Panc1 (cell line): ENCODE results near the gene GLI3. TPM values are rescaled to one million over a fixed set of nuclear protein-coding genes. Genes with fewer than 3 reads are reported as not detected.

Experiments used
- ATAC-seq: fragments of 200-7000 bp; cut with Tn5 transposase; 2 replicates; pipeline ENCODE4 v1.9.1; 2020; ENCODE audit warnings: mild to moderate bottlenecking, moderate library complexity
- BruUV-seq: library from RNA; stranded (reverse); fragments of 400-500 nt; replicated peaks from 2 replicates; lab custom pipeline; 2021; lab: Mats Ljungman, UMichigan
- CTCF ChIA-PET: fragments of 300-600 bp; sonication (Branson Sonifier 250); formaldehyde crosslinking; loops from one replicate; lab custom pipeline; 2022; ENCODE audit warnings: antibody characterized with exemption; lab: Charles Lee
- POLR2A ChIA-PET: fragments of 300-600 bp; sonication (Branson Sonifier 250); formaldehyde crosslinking; loops from one replicate; lab custom pipeline; 2022; ENCODE audit warnings: antibody characterized with exemption; lab: Charles Lee
- DNase-seq: peaks from one replicate; pipeline ENCODE4 v3.0.0-alpha.2; 2010; ENCODE audit warnings: low read depth, low spot score
- H3K27ac ChIP-seq: 2 replicates; pipeline ENCODE4 v1.5.1; 2011; ENCODE audit warnings: mild to moderate bottlenecking, low read length, inconsistent platforms
- H3K27me3 ChIP-seq: fragments of 200-500 bp; sonication (Bioruptor generic); 2 replicates; pipeline ENCODE4 v1.6.0; 2014; ENCODE audit warnings: low read length, inconsistent platforms; ENCODE audit not compliant: control insufficient read depth, insufficient read depth
- H3K36me3 ChIP-seq: fragments of 200-500 bp; sonication (Bioruptor generic); 2 replicates; pipeline ENCODE4 v1.5.1; 2014; ENCODE audit warnings: inconsistent platforms, mild to moderate bottlenecking, low read length, moderate library complexity; ENCODE audit not compliant: control insufficient read depth, insufficient read depth
- H3K4me1 ChIP-seq: 2 replicates; pipeline ENCODE4 v1.5.1; 2011; ENCODE audit warnings: inconsistent platforms, mild to moderate bottlenecking, low read length, moderate library complexity; ENCODE audit not compliant: control insufficient read depth, insufficient read depth
- H3K4me3 ChIP-seq, 2 experiments: 2 replicates each; pipeline ENCODE4 v1.5.1; 2011 to 2012; ENCODE audit warnings: low read depth in 2 of 2, low read length in 2 of 2, mild to moderate bottlenecking in 2 of 2, inconsistent platforms in 1 of 2, moderate library complexity in 1 of 2
- H3K9me3 ChIP-seq: fragments of 200-500 bp; sonication (Bioruptor generic); 2 replicates; pipeline ENCODE4 v1.5.1; 2014; ENCODE audit warnings: low read depth, mild to moderate bottlenecking, inconsistent platforms, low read length, moderate library complexity; ENCODE audit not compliant: control insufficient read depth, insufficient read depth
- POLR2AphosphoS5 ChIP-seq: IDR thresholded peaks from 2 replicates; pipeline ENCODE4 v1.6.1; 2012; ENCODE audit warnings: mild to moderate bottlenecking, low read depth, low read length, moderate library complexity
- SIN3A ChIP-seq: IDR thresholded peaks from 2 replicates; pipeline ENCODE4 v1.6.1; 2012; ENCODE audit warnings: low read depth, mild to moderate bottlenecking, low read length, moderate library complexity, borderline replicate concordance; ENCODE audit not compliant: insufficient read depth
- TCF7L2 ChIP-seq: IDR thresholded peaks from 2 replicates; pipeline ENCODE4 v1.6.1; 2011; ENCODE audit warnings: mild to moderate bottlenecking, low read depth, low read length, inconsistent platforms
- in situ Hi-C: cut with HindIII; loops from 2 replicates; pipeline ENCODE4 v1.10.0; 2016; ENCODE audit warnings: low sequenced_read_pairs, low pct_unique_long_range_greater_than_20kb
- intact Hi-C: fragments of 100-400 bp; cut with micrococcal nuclease; formaldehyde crosslinking; loops from one replicate; pipeline ENCODE4 v1.10.0; 2022; ENCODE audit not compliant: unreplicated experiment
- total RNA-seq: library from RNA; stranded (reverse); gene quantifications from one replicate; pipeline ENCODE4 v1.2.1, GENCODE V29; 2021; ENCODE audit not compliant: unreplicated experiment
- TF ChIP-seq, protein P1 (sequence below): fragments of 450-650 bp; IDR thresholded peaks from 2 replicates; pipeline ENCODE4 v1.5.1; 2017; ENCODE audit warnings: mild to moderate bottlenecking
- TF ChIP-seq, protein P2 (sequence below), 2 experiments: IDR thresholded peaks; 2 replicates each; pipeline ENCODE4 v1.6.1; 2011 to 2012; ENCODE audit warnings: low read depth in 2 of 2, control low read depth in 1 of 2, low read length in 1 of 2, mild to moderate bottlenecking in 1 of 2, moderate library complexity in 1 of 2; ENCODE audit not compliant: insufficient read depth in 1 of 2

Gene GLI3
- total RNA-seq, 1 experiment from 2014 or later, result 3.7 TPM

DNA sequence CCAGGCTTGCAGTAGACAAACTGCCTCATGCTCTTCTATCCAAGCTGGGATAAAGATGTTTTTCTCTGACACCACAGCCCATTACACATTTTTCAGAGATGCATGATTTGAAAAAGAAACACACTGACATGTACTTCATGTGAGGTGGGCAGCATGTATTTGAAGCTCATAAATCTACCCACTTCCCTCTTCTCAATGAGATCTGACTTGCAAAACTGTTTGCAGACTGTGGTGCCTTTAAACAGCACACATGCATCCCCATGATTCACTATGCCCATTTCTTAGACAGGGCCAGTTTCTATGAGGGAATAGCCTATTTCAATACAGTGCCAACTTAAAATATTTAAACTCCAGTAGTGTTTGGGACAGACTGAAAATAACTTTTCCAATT lies 109.8 kb downstream of the GLI3 start:
- no TSS peak for BruUV-seq
- Histone ChIP-seq H3K9me3 (no peaks in the 10 kb centered on the region), H3K27me3 (no peaks in the 10 kb centered on the region), H3K4me1 (no peaks in the 10 kb centered on the region), H3K4me3 (no peak overlapping the region), H3K36me3 (no peaks in the 10 kb centered on the region), H3K27ac (no peak overlapping the region)
- ChIA-PET CTCF (no interaction called here), POLR2A (no interaction called here)
- intact Hi-C loops (no loop called here), in situ Hi-C loops (no loop called here)
- DNase-seq, result no peak
- no peak for TF ChIP-seq SIN3A
- no peak for TF ChIP-seq TCF7L2
- no peak for TF ChIP-seq POLR2AphosphoS5
- TF ChIP-seq, protein P1, sequence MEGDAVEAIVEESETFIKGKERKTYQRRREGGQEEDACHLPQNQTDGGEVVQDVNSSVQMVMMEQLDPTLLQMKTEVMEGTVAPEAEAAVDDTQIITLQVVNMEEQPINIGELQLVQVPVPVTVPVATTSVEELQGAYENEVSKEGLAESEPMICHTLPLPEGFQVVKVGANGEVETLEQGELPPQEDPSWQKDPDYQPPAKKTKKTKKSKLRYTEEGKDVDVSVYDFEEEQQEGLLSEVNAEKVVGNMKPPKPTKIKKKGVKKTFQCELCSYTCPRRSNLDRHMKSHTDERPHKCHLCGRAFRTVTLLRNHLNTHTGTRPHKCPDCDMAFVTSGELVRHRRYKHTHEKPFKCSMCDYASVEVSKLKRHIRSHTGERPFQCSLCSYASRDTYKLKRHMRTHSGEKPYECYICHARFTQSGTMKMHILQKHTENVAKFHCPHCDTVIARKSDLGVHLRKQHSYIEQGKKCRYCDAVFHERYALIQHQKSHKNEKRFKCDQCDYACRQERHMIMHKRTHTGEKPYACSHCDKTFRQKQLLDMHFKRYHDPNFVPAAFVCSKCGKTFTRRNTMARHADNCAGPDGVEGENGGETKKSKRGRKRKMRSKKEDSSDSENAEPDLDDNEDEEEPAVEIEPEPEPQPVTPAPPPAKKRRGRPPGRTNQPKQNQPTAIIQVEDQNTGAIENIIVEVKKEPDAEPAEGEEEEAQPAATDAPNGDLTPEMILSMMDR, result no peak
- TF ChIP-seq, protein P2, sequence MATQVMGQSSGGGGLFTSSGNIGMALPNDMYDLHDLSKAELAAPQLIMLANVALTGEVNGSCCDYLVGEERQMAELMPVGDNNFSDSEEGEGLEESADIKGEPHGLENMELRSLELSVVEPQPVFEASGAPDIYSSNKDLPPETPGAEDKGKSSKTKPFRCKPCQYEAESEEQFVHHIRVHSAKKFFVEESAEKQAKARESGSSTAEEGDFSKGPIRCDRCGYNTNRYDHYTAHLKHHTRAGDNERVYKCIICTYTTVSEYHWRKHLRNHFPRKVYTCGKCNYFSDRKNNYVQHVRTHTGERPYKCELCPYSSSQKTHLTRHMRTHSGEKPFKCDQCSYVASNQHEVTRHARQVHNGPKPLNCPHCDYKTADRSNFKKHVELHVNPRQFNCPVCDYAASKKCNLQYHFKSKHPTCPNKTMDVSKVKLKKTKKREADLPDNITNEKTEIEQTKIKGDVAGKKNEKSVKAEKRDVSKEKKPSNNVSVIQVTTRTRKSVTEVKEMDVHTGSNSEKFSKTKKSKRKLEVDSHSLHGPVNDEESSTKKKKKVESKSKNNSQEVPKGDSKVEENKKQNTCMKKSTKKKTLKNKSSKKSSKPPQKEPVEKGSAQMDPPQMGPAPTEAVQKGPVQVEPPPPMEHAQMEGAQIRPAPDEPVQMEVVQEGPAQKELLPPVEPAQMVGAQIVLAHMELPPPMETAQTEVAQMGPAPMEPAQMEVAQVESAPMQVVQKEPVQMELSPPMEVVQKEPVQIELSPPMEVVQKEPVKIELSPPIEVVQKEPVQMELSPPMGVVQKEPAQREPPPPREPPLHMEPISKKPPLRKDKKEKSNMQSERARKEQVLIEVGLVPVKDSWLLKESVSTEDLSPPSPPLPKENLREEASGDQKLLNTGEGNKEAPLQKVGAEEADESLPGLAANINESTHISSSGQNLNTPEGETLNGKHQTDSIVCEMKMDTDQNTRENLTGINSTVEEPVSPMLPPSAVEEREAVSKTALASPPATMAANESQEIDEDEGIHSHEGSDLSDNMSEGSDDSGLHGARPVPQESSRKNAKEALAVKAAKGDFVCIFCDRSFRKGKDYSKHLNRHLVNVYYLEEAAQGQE (IDR thresholded peaks at IDR 0.05; ENCODE audit: insufficient read depth in 1 of 2, low read depth in 2 of 2, low read length in 1 of 2), result no peak
- no peak for ATAC-seq

DNA sequence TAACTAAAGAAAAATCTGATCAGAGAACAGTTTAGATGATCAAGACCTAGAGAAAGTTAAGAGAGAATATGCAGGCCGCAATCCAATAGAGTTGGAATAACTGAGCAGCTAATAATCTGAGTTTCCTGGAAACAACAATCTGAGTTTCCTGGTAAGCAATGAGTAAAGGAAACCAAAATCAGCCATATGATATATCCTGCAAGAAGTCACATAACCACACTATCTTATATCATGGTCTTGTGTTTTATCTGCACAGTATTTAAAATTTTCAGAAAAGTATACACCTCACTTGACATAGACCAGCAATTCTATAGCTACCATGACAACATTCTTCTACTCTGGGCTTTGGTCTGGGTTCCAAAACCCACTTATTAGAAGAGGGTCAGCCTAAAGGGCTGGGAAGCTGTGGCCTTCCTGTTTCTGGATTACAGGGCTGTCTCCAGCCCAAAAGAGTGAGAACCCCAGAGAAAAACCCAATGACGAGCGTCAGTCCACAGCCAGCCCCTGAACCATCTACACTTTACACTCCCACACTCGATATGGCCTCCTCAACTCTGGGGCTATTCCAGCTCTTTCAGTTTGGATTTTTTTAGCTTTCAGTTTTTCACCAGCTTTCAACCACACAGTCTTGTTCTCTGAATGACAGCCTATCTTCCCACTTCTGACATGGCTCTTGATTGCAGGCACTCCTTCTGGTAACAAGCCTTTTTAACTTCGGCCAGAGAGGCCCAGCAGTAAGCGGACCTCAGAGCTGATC lies 110.4 kb downstream of the GLI3 start:
- CTCF ChIA-PET, result no interaction called here
- intact Hi-C loops, result no loop called here

More for the DNA sequence above, 110.4 kb downstream of the GLI3 start:
- POLR2A ChIA-PET, result no interaction called here
- no peak for DNase-seq
- H3K27me3 ChIP-seq, result no peaks in the 10 kb centered on the region
- H3K4me3 ChIP-seq, result no peak overlapping the region
- H3K4me1 ChIP-seq, result no peaks in the 10 kb centered on the region
- ATAC-seq, result no peak
- no peaks in the 10 kb centered on the region for H3K36me3 ChIP-seq
- H3K9me3 ChIP-seq, result no peaks in the 10 kb centered on the region
- in situ Hi-C loops, result no loop called here
- H3K27ac ChIP-seq, result no peak overlapping the region
- TF ChIP-seq POLR2AphosphoS5, result no peak
- TF ChIP-seq, protein P1, result no peak
- no peak for TF ChIP-seq TCF7L2
- no peak for TF ChIP-seq SIN3A
- TF ChIP-seq, protein P2 (IDR thresholded peaks at IDR 0.05; ENCODE audit: insufficient read depth in 1 of 2, low read depth in 2 of 2, low read length in 1 of 2), result no peak
- BruUV-seq, result no TSS peak
